ENCODE results near the gene PARD3B. TPM values are rescaled to one million over a fixed set of nuclear protein-coding genes. Genes with fewer than 3 reads are reported as not detected.

Gene PARD3B
- total RNA-seq, 6 experiments from 2014 or later: 5.3 to 11.2 (median 8.3) TPM

- 27% methylated on average over 1 of the region's 1 CpG for WGBS (ENCODE audit: insufficient coverage, low coverage, low lambda C conversion rate, missing lambda C conversion rate)
- Histone ChIP-seq H3K9me3 (no peaks in the 10 kb centered on the region), H3K27me3 (no peaks in the 10 kb centered on the region), H3K4me1 (peaks cover 0 to 4% (median 0%) of the 10 kb centered on the region in 4 donors), H3K27ac (no peak overlapping the region), H3K4me3 (no peak overlapping the region), H3K36me3 (no peaks in the 10 kb centered on the region)
- TF ChIP-seq POLR2A (IDR thresholded peaks at IDR 0.05) (no peak), CTCF (IDR thresholded peaks at IDR 0.05) (no peak)
- ATAC-seq: peak in 1 of 4 donors; percentile 36
- intact Hi-C loops (cut with DNase I): no loop called here
- DNase-seq: no peak
Measured at GRCh38 chr2:204947405-204947804, 402.1 kb downstream of the PARD3B start.

- peaks cover 0 to 4% (median 0%) of the 10 kb centered on the region in 4 donors for H3K4me1 ChIP-seq
- 86% methylated on average over 3 of the region's 3 CpGs for WGBS (ENCODE audit: insufficient coverage, low coverage, low lambda C conversion rate, missing lambda C conversion rate)
- no peak for ATAC-seq
- no peaks in the 10 kb centered on the region for H3K36me3 ChIP-seq
- intact Hi-C loops (cut with DNase I): no loop called here
- H3K27ac ChIP-seq: no peak overlapping the region
- no peak for DNase-seq
- no peak for TF ChIP-seq POLR2A (IDR thresholded peaks at IDR 0.05)
- TF ChIP-seq CTCF (IDR thresholded peaks at IDR 0.05): no peak
- no peak overlapping the region for H3K4me3 ChIP-seq
- H3K9me3 ChIP-seq: no peaks in the 10 kb centered on the region
- H3K27me3 ChIP-seq: no peaks in the 10 kb centered on the region
Measured at GRCh38 chr2:204948024-204948763, 402.9 kb downstream of the PARD3B start.

DNA sequence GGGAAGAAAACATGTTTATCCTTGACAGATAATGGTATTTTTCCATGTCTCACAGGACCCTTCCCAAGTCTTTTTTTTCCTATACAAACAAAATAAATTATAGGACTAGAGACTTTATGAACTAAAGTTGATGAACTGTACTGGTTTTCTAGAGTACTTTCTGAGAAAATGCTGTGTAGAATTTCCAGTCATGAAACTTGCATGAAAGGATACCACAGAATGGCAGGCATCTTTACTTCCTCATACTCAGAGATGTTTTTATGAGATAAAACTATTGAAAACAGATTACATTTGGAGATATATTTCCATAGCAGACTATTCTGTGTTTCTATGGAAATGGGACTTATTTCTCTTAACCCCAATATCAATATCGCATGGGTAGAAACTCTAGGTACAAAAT is 403.5 kb downstream of the PARD3B start:
- ATAC-seq (no peak), DNase-seq (no peak)
- Histone ChIP-seq H3K4me1 (peaks cover 0 to 4% (median 0%) of the 10 kb centered on the region in 4 donors), H3K27me3 (no peaks in the 10 kb centered on the region), H3K9me3 (no peaks in the 10 kb centered on the region), H3K27ac (no peak overlapping the region), H3K36me3 (no peaks in the 10 kb centered on the region), H3K4me3 (no peak overlapping the region)
- no peak for TF ChIP-seq POLR2A (IDR thresholded peaks at IDR 0.05)
- no peak for TF ChIP-seq CTCF (IDR thresholded peaks at IDR 0.05)
- intact Hi-C loops (cut with DNase I): no loop called here
- WGBS (ENCODE audit: insufficient coverage, low coverage, low lambda C conversion rate, missing lambda C conversion rate): 82% methylated on average over 1 of the region's 1 CpG

- 91% methylated on average over 2 of the region's 2 CpGs for WGBS (ENCODE audit: insufficient coverage, low coverage, low lambda C conversion rate, missing lambda C conversion rate)
- H3K36me3 ChIP-seq: no peaks in the 10 kb centered on the region
- no peaks in the 10 kb centered on the region for H3K27me3 ChIP-seq
- no peak for DNase-seq
- no peaks in the 10 kb centered on the region for H3K9me3 ChIP-seq
- TF ChIP-seq CTCF (IDR thresholded peaks at IDR 0.05): no peak
- no peak for TF ChIP-seq POLR2A (IDR thresholded peaks at IDR 0.05)
- peaks cover 0 to 9% (median 0%) of the 10 kb centered on the region in 4 donors for H3K4me1 ChIP-seq
- no peak overlapping the region for H3K27ac ChIP-seq
- ATAC-seq: no peak
- H3K4me3 ChIP-seq: no peak overlapping the region
- intact Hi-C loops (cut with DNase I): no loop called here
Measured at GRCh38 chr2:204950695-204951346, 405.5 kb downstream of the PARD3B start.
